Uterus (tissue), 4 donors: ENCODE results near the gene ARSG. TPM values are rescaled to one million over a fixed set of nuclear protein-coding genes. Genes with fewer than 3 reads are reported as not detected.
"Not testable (repeated sequence)": the region's sequence is repeated elsewhere in the genome, so short reads cannot be mapped to it uniquely, and the experiment has no call there.

Experiments
- DNase-seq, 2 donors: peaks; one replicate each; pipeline ENCODE4 v3.0.0-alpha.2; 2019 to 2020
- H3K27ac ChIP-seq, 2 donors: fragments of 200-600 bp; sonication (generic); 1 replicate in 1 of 2; 2 replicates in 1 of 2; pipeline ENCODE4 v1.5.1; 2016 to 2018
- H3K27me3 ChIP-seq, 2 donors: fragments of 200-600 bp; sonication (generic); one replicate each; pipeline ENCODE4 v1.5.1; 2018 to 2019; ENCODE audit warnings: control low read depth in 1 of 2
- H3K36me3 ChIP-seq, 2 donors: fragments of 200-600 bp; sonication (generic); one replicate each; pipeline ENCODE4 v1.5.1; 2019; ENCODE audit warnings: control low read depth in 1 of 2
- H3K4me1 ChIP-seq, 2 donors: fragments of 200-600 bp; sonication (generic); one replicate each; pipeline ENCODE4 v1.5.1; 2018 to 2019; ENCODE audit warnings: control low read depth in 1 of 2
- H3K4me3 ChIP-seq, 2 donors: fragments of 200-600 bp; sonication (generic); 1 replicate in 1 of 2; 2 replicates in 1 of 2; pipeline ENCODE4 v1.5.1; 2018 to 2019; ENCODE audit warnings: mild to moderate bottlenecking in 1 of 2
- H3K9me3 ChIP-seq, 2 donors: fragments of 200-600 bp; sonication (generic); one replicate each; pipeline ENCODE4 v1.5.1; 2019; ENCODE audit warnings: control low read depth in 1 of 2
- POLR2A ChIP-seq, 2 donors: fragments of 450-650 bp; IDR thresholded peaks; one replicate each; pipeline ENCODE4 v1.6.1; 2016; ENCODE audit warnings: antibody characterized with exemption in 2 of 2, mild to moderate bottlenecking in 1 of 2, moderate library complexity in 1 of 2
- intact Hi-C: fragments of 100-400 bp; cut with DNase I; formaldehyde crosslinking; loops from one replicate; pipeline ENCODE4 v1.15.1; 2023; ENCODE audit warnings: low total_unique reads
- total RNA-seq, 4 donors: library from RNA; depleted of rRNA in 3 of 4; stranded (reverse); fragments of >200 nt in 3 of 4; gene quantifications; one replicate each; pipeline versions ENCODE4 v1.1.0 to v1.2.4, GENCODE V29; 2014 to 2023
- TF ChIP-seq, protein P1 (sequence below), 4 experiments: fragments of 200-600 bp in 2 of 4; fragments of 450-650 bp in 2 of 4; sonication (generic) in 2 of 4; IDR thresholded peaks; one replicate each; pipeline ENCODE4 v1.5.1; 2016 to 2019; ENCODE audit warnings: antibody characterized with exemption in 4 of 4, mild to moderate bottlenecking in 2 of 4, moderate library complexity in 1 of 4
- donor health status: DM: yes; HTN: yes; CAD: no.

The ARSG gene
- total RNA-seq, 4 donors from 2014 or later, result 0.59 to 6.4 (median 5.7) TPM

- Histone ChIP-seq H3K4me3 (no peak overlapping the region), H3K27ac (no peak overlapping the region), H3K4me1 (no peaks in the 10 kb centered on the region), H3K36me3 (no peaks in the 10 kb centered on the region), H3K9me3 (no peaks in the 10 kb centered on the region), H3K27me3 (no peaks in the 10 kb centered on the region)
- no peak for DNase-seq
- no peak for TF ChIP-seq POLR2A (IDR thresholded peaks at IDR 0.05)
- TF ChIP-seq, protein P1, sequence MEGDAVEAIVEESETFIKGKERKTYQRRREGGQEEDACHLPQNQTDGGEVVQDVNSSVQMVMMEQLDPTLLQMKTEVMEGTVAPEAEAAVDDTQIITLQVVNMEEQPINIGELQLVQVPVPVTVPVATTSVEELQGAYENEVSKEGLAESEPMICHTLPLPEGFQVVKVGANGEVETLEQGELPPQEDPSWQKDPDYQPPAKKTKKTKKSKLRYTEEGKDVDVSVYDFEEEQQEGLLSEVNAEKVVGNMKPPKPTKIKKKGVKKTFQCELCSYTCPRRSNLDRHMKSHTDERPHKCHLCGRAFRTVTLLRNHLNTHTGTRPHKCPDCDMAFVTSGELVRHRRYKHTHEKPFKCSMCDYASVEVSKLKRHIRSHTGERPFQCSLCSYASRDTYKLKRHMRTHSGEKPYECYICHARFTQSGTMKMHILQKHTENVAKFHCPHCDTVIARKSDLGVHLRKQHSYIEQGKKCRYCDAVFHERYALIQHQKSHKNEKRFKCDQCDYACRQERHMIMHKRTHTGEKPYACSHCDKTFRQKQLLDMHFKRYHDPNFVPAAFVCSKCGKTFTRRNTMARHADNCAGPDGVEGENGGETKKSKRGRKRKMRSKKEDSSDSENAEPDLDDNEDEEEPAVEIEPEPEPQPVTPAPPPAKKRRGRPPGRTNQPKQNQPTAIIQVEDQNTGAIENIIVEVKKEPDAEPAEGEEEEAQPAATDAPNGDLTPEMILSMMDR (IDR thresholded peaks at IDR 0.05), result no peak
- intact Hi-C loops, result loop anchor here (10.0 kb wide), 1 partner anchor 151 kb away; no protein-coding TSS in a partner anchor
Observed at GRCh38 chr17:68273722-68274121, 17.6 kb upstream of the ARSG start.

DNA sequence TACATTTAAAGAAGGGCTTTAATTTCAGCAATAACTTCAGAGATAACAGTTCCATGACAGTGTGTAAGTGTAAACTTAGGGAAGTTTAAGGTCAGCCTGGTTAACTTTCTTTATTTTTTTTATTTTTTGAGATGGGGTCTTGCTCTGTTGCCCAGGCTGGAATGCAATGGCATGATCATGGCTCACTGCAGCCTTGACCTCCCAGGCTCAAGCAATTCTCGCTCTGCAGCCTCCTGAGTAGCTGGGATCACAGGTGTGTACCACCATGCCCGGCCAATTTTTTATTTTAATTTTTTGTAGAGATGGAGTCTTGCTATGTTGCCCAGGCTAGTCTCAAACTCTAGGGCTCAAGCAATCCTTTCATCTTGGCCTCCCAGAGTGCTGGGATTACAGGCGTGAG is 15.0 kb upstream of the ARSG start:
- intact Hi-C loops, result loop anchor here (10.0 kb wide), 1 partner anchor 148 kb away; no protein-coding TSS in a partner anchor
- H3K4me1 ChIP-seq, H3K36me3 ChIP-seq, DNase-seq, H3K27me3 ChIP-seq, H3K4me3 ChIP-seq, H3K9me3 ChIP-seq, H3K27ac ChIP-seq: not testable (repeated sequence)

DNA sequence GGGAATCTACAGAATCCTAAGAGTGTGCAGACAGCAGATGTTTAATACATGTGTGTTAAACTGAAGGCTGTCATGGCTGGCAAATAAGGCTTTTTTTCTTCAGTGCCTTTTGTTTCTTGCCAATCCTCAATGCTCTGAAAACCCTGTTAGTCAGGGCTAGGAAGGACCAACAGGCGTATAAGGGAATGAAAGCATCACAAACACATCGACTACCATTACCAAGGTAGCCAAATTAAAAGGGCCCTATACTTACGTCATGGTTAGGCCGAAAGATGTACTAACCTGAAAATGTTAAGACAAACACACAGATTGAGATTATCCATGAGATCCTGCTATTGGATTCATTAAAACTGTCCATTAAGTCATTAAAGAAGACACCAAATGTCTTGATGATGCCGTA is 13.5 kb upstream of the ARSG start:
- Histone ChIP-seq H3K4me1 (no peaks in the 10 kb centered on the region), H3K27me3 (no peaks in the 10 kb centered on the region), H3K9me3 (no peaks in the 10 kb centered on the region), H3K27ac (no peak overlapping the region), H3K4me3 (no peak overlapping the region), H3K36me3 (no peaks in the 10 kb centered on the region)
- no peak for DNase-seq
- TF ChIP-seq POLR2A (IDR thresholded peaks at IDR 0.05), result no peak
- TF ChIP-seq, protein P1 (IDR thresholded peaks at IDR 0.05), result no peak
- intact Hi-C loops, result loop anchor here (10.0 kb wide), 1 partner anchor 147 kb away; no protein-coding TSS in a partner anchor

DNA sequence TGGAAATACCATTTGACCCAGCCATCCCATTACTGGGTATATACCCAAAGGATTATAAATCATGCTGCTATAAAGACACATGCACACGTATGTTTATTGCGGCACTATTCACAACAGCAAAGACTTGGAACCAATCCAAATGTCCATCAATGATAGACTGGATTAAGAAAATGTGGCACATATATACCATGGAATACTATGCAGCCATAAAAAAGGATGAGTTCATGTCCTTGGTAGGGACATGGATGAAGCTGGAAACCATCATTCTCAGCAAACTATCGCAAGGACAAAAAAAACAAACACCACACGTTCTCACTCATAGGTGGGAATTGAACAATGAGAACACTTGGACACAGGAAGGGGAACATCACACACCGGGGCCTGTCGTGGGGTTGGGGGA is 9.3 kb upstream of the ARSG start:
- H3K36me3 ChIP-seq, intact Hi-C loops, H3K27me3 ChIP-seq, H3K4me1 ChIP-seq, DNase-seq, H3K4me3 ChIP-seq, H3K9me3 ChIP-seq, H3K27ac ChIP-seq: not testable (repeated sequence)

- peaks cover 0 to 16% of the 10 kb centered on the region in 2 donors for H3K4me1 ChIP-seq
- intact Hi-C loops, result no loop called here
- H3K36me3 ChIP-seq, result no peaks in the 10 kb centered on the region
- no peak for DNase-seq
- H3K9me3 ChIP-seq, result no peaks in the 10 kb centered on the region
- H3K27ac ChIP-seq, result no peak overlapping the region
- no peaks in the 10 kb centered on the region for H3K27me3 ChIP-seq
- H3K4me3 ChIP-seq, result no peak overlapping the region
- TF ChIP-seq POLR2A (IDR thresholded peaks at IDR 0.05), result no peak
- TF ChIP-seq, protein P1 (IDR thresholded peaks at IDR 0.05), result no peak
Observed at GRCh38 chr17:68288375-68288774, 2.9 kb upstream of the ARSG start.

- H3K27me3 ChIP-seq, result no peaks in the 10 kb centered on the region
- no peaks in the 10 kb centered on the region for H3K9me3 ChIP-seq
- TF ChIP-seq POLR2A (IDR thresholded peaks at IDR 0.05), result no peak
- TF ChIP-seq, protein P1 (IDR thresholded peaks at IDR 0.05), result no peak
- H3K36me3 ChIP-seq, result no peaks in the 10 kb centered on the region
- DNase-seq, result no peak
- intact Hi-C loops, result no loop called here
- peaks cover 0 to 16% of the 10 kb centered on the region in 2 donors for H3K4me1 ChIP-seq
- no peak overlapping the region for H3K4me3 ChIP-seq
- no peak overlapping the region for H3K27ac ChIP-seq
Observed at GRCh38 chr17:68288804-68289203, 2.5 kb upstream of the ARSG start.
